Purkinje cell (primary cell): ENCODE data around the gene MTCL1. TPM values are rescaled to one million over a fixed set of nuclear protein-coding genes. Genes with fewer than 3 reads are reported as not detected.

Experiments used
- polyA plus RNA-seq: library from polyadenylated mRNA; unstranded; fragments of >200 nt; fragmentation: Nextera tagmentation; gene quantifications from 2 replicates; pipeline ENCODE4 v1.2.1, GENCODE V29; 2014

MTCL1 gene
- 50.8 and 53.0 TPM in 2 replicates for polyA plus RNA-seq

DNA sequence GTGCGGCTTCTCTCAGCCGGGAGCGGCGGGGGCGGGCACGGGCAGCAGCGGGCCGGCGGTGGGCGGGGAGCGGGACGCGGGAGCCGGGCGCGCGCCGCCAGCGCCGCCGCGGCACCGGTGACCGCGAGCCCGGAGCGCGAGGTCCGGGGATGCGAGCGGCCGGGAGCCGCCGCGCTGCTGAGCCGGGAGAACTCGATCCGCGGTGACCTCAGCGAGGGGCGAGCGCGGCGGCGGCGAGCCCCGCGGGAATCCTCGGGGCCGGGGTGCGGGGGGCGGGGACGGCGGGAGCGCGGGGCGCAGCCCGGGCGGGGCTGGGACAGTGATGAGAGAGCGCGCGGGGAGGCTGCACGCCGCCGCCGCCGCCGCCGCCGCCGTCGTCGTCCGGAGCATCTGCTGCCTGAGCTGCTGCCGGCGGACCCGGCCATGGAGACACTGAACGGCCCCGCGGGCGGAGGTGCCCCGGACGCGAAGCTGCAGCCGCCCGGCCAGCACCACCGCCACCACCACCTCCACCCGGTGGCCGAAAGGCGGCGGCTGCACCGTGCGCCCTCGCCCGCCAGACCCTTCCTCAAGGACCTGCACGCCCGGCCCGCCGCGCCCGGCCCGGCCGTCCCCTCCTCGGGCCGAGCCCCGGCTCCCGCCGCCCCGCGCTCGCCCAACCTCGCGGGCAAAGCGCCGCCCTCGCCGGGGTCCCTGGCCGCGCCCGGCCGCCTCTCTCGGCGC, at the start of gene MTCL1:
TSS of gene MTCL1 (plus strand) at position 319 of the 723 bp plus-strand sequence. CDS start at position 424, 105 bp downstream.

Other genes with a start within 250 kb of the MTCL1 start
- 36.4 and 42.8 TPM in 2 replicates for gene RAB12, start 96.1 kb upstream of the MTCL1 start, polyA plus RNA-seq